ENCODE data around the gene ZDHHC11B.

Gene ZDHHC11B

DNA sequence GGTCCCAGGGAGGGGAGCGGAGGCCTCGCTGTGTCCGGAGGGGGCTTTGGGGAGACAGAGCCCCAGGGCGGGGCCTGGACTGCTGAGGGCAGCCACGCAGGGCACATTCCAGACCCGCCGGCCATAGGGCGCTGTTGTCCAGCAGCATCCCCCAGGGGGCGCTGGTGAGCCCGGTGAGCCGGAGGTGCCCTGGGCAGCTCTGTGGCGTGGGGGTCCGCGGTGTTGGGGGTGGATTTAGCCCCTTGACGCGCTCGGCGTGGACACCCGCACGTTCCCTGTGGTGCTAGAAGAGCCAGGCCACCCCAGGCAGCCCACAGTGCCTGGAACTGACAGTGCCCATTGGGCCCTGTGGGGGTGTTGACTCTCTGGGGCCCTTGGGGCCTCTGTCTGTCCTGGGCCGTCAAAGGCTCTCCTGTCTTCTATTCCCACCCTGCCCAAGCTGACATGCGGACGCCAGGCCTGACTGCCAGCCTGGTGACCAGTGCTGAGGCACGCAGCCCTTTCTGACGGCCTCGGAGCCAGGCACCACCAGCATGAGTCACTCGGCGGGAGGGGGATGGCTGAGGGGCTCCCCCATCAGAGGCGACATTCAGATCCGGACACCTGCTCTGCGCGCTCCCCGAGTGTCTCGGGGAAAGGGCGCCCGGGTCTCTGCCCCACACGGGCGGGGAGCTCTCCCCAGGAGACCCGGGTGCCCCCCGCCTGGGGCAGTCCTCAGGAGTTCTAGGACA lies 115.3 kb downstream of the ZDHHC11B start:
- Histone ChIP-seq H3K4me1 (ENCODE audit: control insufficient read depth, insufficient read depth, low read length) (peaks cover 17% of the 10 kb centered on the region), H3K9me3 (replicated peaks; ENCODE audit: low read length) (no peaks in the 10 kb centered on the region), H3K36me3 (ENCODE audit: insufficient read depth, low read length) (peaks cover 6% of the 10 kb centered on the region), H3K4me2 (ENCODE audit: low read length) (no peak overlapping the region), H3K4me3 (ENCODE audit: low read length) (no peak overlapping the region), H3K9ac (ENCODE audit: low read depth, low read length) (no peak overlapping the region), H3K27me3 (ENCODE audit: control insufficient read depth, insufficient read depth, low read length) (peaks cover 27% of the 10 kb centered on the region)

DNA sequence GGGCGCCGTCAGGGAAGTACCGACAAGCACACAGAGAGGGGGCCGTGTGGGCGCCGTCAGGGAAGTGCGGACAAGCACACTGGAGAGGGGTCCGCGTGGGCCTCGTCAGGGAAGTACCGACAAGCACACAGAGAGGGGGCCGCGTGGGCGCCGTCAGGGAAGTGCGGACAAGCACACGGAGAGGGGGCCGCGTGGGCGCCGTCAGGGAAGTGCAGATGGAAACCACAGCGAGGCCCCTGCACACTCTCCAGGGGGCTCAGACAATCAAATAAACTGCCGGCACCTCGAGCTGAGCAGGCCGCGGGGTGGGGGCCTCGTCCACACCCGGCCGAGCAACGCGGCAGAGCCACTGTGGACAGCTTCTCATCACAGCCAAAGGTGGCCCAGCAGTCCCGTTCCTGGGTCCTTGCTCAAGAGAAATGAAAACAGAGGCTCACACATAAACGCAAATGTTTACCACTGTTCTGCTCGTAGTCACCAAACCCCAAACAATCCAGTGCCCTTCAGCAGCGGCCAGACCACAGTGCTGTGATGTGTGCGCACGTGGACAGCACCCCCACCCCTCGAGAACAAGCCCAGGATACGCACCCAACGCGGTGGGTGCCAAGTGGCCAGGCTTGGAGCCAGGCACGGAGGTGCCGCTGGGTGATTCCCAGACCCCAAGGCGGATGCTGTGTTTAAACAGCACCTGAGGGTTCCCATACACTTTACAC lies 116.1 kb downstream of the ZDHHC11B start:
- no peak overlapping the region for H3K9ac ChIP-seq (ENCODE audit: low read depth, low read length)
- H3K4me2 ChIP-seq (ENCODE audit: low read length): no peak overlapping the region
- H3K4me1 ChIP-seq (ENCODE audit: control insufficient read depth, insufficient read depth, low read length): peaks cover 17% of the 10 kb centered on the region
- peaks cover 6% of the 10 kb centered on the region for H3K36me3 ChIP-seq (ENCODE audit: insufficient read depth, low read length)
- H3K4me3 ChIP-seq (ENCODE audit: low read length): no peak overlapping the region
- peaks cover 18% of the 10 kb centered on the region for H3K27me3 ChIP-seq (ENCODE audit: control insufficient read depth, insufficient read depth, low read length)
- no peaks in the 10 kb centered on the region for H3K9me3 ChIP-seq (replicated peaks; ENCODE audit: low read length)

DNA sequence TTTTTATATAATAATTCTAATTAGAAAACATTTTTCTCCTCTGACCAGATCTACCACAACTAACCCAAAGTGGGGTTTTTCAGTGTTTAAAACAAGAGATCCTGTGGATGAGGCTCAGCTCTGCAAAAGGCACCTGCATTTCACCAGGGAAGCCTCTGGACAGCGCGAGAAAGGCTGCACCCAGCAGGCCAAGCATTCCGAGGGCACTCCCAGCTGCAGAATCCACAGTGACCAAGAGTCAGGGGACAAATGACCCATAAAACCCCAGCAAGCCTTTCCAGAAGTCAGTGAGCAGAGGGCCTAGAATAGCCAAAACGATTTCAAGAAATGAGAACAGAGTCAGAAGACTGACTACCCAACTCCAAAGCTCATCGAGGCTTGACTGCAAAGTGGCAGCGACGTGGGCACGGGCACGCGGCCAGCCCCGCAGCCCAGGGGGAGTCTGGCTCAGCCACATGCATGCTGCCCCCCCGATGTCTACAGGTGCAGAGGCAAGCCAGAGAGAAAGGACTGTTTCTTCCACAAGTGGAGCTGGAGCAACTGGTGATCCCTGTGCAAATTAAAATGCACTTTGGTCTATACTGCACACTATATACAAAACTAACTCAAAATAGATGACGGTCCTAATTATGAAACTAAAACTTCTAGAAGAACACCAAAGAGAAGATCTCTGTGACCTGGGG lies 117.6 kb downstream of the ZDHHC11B start:
- Histone ChIP-seq H3K9me3 (replicated peaks; ENCODE audit: low read length) (no peaks in the 10 kb centered on the region), H3K4me3 (ENCODE audit: low read length) (no peak overlapping the region), H3K27me3 (ENCODE audit: control insufficient read depth, insufficient read depth, low read length) (peaks cover 4% of the 10 kb centered on the region), H3K36me3 (ENCODE audit: insufficient read depth, low read length) (peaks cover 6% of the 10 kb centered on the region), H3K9ac (ENCODE audit: low read depth, low read length) (no peak overlapping the region), H3K4me2 (ENCODE audit: low read length) (no peak overlapping the region), H3K4me1 (ENCODE audit: control insufficient read depth, insufficient read depth, low read length) (peaks cover 7% of the 10 kb centered on the region)

DNA sequence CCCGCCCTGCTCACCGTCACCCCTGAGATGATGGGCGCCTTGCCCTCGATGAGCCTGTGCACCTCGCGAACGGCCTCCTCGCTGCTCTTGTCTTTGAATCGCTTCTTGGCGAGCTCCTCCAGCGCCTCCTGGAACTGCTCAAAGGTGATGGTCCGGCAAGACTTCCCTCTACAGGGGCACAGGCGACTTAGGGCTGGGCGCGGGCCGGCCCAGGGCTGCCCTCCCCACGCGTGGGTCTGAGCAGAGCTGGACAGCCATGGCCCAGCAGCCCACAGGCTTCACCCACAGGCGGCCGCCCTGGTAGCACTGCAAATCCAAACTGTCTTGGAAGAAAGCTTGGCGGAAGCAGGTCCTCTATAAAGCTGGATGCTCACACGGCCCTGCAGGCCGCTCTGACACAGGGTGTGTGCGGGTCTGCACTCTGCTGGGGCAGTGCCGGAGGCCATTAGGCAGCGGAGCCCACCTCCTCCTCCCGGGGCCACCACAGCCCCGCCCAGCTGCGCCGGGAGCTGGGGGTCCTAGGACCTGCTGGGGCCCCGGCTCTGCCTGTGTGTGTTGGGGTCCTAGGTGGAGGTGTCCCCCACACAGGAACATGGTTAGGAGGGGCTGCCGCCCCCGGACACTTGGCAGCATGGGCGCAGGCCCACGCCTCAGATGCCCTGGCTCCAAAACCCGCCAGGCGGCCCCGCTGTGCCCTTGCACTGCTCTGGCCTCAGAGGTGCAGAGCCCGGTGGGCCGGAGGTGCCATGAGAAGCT lies 118.4 kb downstream of the ZDHHC11B start:
- Histone ChIP-seq H3K4me1 (ENCODE audit: control insufficient read depth, insufficient read depth, low read length) (no peaks in the 10 kb centered on the region), H3K4me2 (ENCODE audit: low read length) (no peak overlapping the region), H3K36me3 (ENCODE audit: insufficient read depth, low read length) (peaks cover 6% of the 10 kb centered on the region), H3K9me3 (replicated peaks; ENCODE audit: low read length) (no peaks in the 10 kb centered on the region), H3K9ac (ENCODE audit: low read depth, low read length) (no peak overlapping the region), H3K4me3 (ENCODE audit: low read length) (no peak overlapping the region), H3K27me3 (ENCODE audit: control insufficient read depth, insufficient read depth, low read length) (no peaks in the 10 kb centered on the region)

DNA sequence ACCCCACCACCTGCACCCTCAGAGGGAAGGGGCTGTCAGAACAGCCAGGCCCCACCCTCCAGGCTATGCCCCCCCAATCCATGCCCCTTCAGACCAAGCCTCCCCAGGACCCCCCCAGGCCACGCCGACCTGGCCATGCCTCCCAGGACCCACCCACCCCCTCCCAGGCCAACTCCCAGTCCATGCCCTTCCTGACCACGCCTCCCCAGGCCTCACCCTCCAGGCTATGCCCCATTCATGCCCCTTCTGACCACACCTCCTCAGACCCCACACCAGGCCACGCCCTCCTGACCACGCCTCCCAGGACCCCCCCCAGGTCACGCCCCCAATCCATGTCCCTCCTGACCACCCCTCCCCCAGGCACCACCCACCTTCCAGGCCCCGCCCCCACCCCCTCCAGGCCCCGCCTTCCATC lies 119.0 kb downstream of the ZDHHC11B start:
- no peaks in the 10 kb centered on the region for H3K27me3 ChIP-seq (ENCODE audit: control insufficient read depth, insufficient read depth, low read length)
- no peaks in the 10 kb centered on the region for H3K9me3 ChIP-seq (replicated peaks; ENCODE audit: low read length)
- no peaks in the 10 kb centered on the region for H3K4me1 ChIP-seq (ENCODE audit: control insufficient read depth, insufficient read depth, low read length)
- no peak overlapping the region for H3K9ac ChIP-seq (ENCODE audit: low read depth, low read length)
- peaks cover 7% of the 10 kb centered on the region for H3K36me3 ChIP-seq (ENCODE audit: insufficient read depth, low read length)
- H3K4me2 ChIP-seq (ENCODE audit: low read length): no peak overlapping the region
- no peak overlapping the region for H3K4me3 ChIP-seq (ENCODE audit: low read length)

DNA sequence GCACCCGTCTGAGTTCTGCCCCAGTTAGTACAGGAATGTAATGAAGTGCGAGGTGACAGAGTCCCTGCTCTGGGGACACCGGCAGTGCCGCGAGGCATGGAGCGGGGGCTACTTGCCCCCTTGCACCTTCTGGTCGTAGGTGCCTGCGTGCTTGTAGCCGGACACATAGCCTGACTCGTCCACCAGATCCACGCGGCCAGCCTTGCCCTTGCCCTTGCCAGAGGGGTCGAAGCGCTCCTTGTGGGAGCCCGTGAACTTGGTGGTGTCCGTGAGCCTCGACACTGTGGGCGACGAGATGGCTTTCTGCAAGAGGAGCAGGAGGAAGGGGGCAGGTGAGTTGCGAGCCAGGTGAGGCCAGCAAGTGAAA lies 119.6 kb downstream of the ZDHHC11B start:
- H3K9me3 ChIP-seq (replicated peaks; ENCODE audit: low read length): no peaks in the 10 kb centered on the region
- H3K4me2 ChIP-seq (ENCODE audit: low read length): no peak overlapping the region
- H3K27me3 ChIP-seq (ENCODE audit: control insufficient read depth, insufficient read depth, low read length): no peaks in the 10 kb centered on the region
- peaks cover 10% of the 10 kb centered on the region for H3K36me3 ChIP-seq (ENCODE audit: insufficient read depth, low read length)
- H3K4me1 ChIP-seq (ENCODE audit: control insufficient read depth, insufficient read depth, low read length): no peaks in the 10 kb centered on the region
- no peak overlapping the region for H3K9ac ChIP-seq (ENCODE audit: low read depth, low read length)
- no peak overlapping the region for H3K4me3 ChIP-seq (ENCODE audit: low read length)

DNA sequence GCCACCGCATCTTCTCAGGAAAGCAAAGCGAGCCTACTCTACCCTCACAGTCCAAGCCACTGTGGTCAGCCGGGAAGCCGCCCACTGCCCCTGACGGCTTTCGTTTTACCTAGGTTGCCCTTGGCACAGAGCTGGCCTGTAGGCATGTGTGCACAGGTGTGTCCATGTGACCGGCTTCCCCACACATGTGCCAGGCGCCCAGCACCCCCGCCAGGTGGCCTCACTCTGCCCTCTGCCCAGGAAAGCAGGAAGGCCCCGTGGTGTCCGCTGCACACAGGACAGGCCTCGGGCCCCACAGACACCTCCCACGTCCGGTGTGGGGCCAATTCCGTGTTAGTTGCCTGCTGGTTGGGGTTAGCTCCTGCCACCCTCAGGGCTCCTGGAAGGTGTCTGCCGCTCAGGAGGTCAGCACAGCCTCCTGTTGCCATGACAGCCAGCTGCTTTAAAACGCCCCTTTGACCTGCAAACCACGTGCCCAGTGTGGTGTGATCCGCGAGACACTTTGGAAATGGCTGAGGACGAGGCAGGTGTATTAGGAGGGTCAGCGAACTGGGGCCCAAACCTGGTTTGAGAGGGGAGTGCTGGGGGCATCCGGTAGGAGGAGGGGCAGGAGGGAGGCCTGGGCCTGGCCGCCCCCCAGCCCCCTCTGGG lies 120.1 kb downstream of the ZDHHC11B start:
- no peaks in the 10 kb centered on the region for H3K27me3 ChIP-seq (ENCODE audit: control insufficient read depth, insufficient read depth, low read length)
- no peak overlapping the region for H3K4me2 ChIP-seq (ENCODE audit: low read length)
- H3K4me3 ChIP-seq (ENCODE audit: low read length): no peak overlapping the region
- no peak overlapping the region for H3K9ac ChIP-seq (ENCODE audit: low read depth, low read length)
- H3K9me3 ChIP-seq (replicated peaks; ENCODE audit: low read length): no peaks in the 10 kb centered on the region
- H3K4me1 ChIP-seq (ENCODE audit: control insufficient read depth, insufficient read depth, low read length): no peaks in the 10 kb centered on the region
- peaks cover 14% of the 10 kb centered on the region for H3K36me3 ChIP-seq (ENCODE audit: insufficient read depth, low read length)

DNA sequence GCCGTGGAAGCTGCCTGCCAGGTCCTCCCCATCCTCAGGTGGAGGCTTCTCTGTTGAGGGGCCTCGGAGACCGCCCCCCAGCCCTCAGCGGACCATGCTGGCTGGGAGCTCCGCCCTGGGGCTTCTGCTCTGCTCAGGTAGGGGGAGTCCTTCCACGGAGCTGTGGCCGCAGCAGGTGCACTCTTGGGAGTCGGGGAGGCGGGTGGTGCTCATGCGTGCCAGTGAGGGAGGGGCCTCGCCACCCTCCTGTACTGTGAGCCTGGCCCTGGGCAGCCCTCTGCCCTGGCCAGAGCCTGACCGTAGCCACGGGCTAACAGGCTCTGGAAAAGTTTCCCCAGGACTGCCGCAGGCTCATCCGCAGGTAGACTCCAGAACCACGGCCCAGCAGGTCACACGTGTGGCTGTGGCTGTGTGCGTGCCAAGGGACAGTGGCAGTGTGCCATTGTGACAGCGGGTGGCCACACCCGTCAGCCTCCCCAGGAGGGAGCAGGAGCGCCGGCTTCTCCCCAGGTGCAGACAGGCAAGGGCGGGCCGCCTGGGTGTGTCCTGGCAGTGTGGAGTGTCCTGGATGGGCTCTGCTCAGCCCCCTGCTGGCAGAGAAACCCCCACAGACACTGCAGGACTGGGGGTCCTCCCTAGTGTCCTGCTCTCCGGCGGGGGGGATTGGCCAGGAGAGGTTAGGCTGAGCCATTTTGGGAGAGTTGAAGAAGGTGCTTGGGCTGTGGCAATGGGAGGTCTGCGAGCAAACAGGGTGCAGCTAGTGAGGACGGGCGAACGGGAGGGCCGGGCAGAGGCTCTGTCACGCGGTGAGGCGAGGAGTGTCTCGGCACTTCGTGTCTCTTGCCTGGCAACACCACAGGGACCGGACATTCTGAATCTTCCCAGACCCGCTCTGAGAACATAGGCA lies 120.8 kb downstream of the ZDHHC11B start:
- Histone ChIP-seq H3K4me3 (ENCODE audit: low read length) (no peak overlapping the region), H3K4me1 (ENCODE audit: control insufficient read depth, insufficient read depth, low read length) (no peaks in the 10 kb centered on the region), H3K4me2 (ENCODE audit: low read length) (no peak overlapping the region), H3K9ac (ENCODE audit: low read depth, low read length) (no peak overlapping the region), H3K27me3 (ENCODE audit: control insufficient read depth, insufficient read depth, low read length) (no peaks in the 10 kb centered on the region), H3K9me3 (replicated peaks; ENCODE audit: low read length) (no peaks in the 10 kb centered on the region), H3K36me3 (ENCODE audit: insufficient read depth, low read length) (peaks cover 12% of the 10 kb centered on the region)

DNA sequence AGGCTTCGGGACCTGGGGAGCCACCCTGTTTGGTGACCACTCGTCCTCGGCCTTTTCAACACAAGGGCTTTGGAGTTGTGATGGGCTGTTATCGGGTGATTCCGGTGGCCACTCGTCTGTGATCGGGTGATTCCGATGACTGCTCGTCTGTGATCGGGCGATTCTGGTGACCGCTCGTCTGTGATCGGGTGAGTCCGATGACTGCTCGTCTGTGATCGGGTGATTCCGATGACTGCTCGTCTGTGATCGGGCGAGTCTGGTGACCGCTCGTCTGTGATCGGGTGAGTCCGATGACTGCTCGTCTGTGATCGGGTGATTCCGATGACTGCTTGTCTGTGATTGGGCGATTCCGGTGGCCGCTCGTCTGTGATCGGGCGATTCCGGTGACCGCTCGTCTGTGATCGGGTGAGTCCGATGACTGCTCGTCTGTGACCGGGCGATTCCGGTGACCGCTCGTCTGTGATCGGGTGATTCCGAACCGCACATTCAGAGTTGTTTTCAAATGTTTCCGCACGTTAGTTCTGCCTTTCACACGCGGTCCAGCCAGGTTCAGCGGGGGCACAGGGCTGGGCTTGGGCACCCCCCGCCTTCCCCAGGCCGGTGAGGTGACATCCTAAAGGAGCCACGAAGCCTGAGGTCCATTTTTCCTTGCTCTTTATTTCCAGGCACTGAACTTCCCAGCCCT lies 121.6 kb downstream of the ZDHHC11B start:
- Histone ChIP-seq H3K9me3 (replicated peaks; ENCODE audit: low read length) (no peaks in the 10 kb centered on the region), H3K4me1 (ENCODE audit: control insufficient read depth, insufficient read depth, low read length) (no peaks in the 10 kb centered on the region), H3K27me3 (ENCODE audit: control insufficient read depth, insufficient read depth, low read length) (no peaks in the 10 kb centered on the region), H3K4me3 (ENCODE audit: low read length) (no peak overlapping the region), H3K36me3 (ENCODE audit: insufficient read depth, low read length) (peaks cover 15% of the 10 kb centered on the region), H3K4me2 (ENCODE audit: low read length) (no peak overlapping the region), H3K9ac (ENCODE audit: low read depth, low read length) (no peak overlapping the region)
